Putamen (tissue), 1 donor: Measurements from ENCODE around the gene METTL27.
"Not testable (repeated sequence)": the region's sequence is repeated elsewhere in the genome, so short reads cannot be mapped to it uniquely, and the experiment has no call there.

ENCODE experiments used
- DNase-seq: peaks from one replicate; pipeline ENCODE4 v3.0.0-alpha.2; 2016; ENCODE audit warnings: low spot score

The METTL27 gene

GRCh38 chr7:73838642-73839041, 3.7 kb downstream of the METTL27 start:
- DNase-seq, result no peak

DNA sequence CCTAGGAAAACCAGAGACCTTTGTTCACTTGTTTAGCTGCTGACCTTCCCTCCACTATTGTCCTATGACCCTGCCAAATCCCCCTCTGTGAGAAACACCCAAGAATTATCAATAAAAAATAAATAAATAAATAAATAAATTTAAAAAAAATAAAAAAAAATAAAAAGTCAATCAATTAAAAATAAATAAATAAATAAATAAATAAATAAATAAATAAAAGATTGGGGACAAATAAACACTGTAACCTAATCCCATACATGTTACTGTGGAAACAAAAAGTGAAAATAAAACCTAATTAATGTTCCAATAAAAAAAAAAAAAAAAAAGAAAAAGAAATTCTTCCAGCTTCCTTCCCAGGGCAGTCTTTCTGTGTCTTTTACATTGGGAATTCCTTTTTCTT, 5.1 kb downstream of the METTL27 start:
- DNase-seq, result not testable (repeated sequence)

DNA sequence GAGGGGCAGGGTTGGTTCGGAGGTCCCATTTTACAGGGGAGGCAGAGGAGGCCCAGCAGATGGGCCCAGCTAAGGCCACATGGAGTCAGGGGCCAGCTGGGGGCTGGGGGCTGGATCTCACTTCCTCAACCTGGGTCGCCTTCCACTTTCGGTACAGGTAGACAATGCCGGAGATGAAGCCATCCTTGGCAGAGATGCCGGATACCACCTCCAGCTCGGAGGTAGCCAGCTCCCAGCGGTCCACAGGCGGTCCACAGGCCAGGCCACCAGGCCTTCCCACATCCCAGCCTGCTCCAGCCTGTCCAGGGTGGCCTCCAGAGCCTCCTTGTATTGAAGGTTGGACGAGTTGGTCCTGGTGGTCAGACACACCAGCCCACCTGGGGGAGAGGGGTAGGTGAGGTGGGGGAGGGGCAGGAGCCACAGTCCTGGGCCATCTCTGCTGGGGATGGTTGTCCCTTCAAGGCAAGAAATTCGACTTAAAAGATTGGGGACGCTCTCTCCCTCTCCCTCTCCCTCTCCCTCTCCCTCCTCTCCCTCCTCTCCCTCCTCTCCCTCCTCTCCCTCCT, 7.6 kb downstream of the METTL27 start:
- DNase-seq, result no peak

GRCh38 chr7:73833251-73833919, 8.9 kb downstream of the METTL27 start:
- no peak for DNase-seq

DNA sequence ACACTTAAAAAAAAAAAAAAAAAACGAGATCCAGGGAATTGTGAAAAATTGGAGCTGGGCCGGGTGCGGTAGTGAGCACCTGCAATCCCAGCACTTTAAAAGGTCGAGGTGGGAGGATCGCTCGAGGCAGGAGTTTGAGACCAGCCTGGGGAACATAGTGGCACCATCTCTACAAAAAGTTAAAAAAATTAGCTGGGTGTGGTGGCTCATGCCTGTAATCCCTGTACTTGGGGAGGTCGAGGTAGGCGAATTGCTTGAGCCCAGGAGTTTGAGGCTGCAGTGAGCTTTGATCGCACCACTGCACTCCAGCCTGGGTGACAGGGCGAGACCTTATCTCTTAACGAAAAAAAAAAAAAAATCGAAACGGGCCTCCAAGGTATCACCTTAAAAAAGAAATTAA, 9.5 kb downstream of the METTL27 start:
- DNase-seq, result no peak

GRCh38 chr7:73831834-73832651, 10.3 kb downstream of the METTL27 start:
- DNase-seq, result no peak

GRCh38 chr7:73831584-73831833, 10.8 kb downstream of the METTL27 start:
- no peak for DNase-seq

GRCh38 chr7:73830681-73831583, 11.4 kb downstream of the METTL27 start, which contains the start of gene CLDN4:
Gene CLDN4 (plus strand): TSS chr7:73830996. CDS start chr7:73831202, 206 bp downstream.
- DNase-seq, result no peak

DNA sequence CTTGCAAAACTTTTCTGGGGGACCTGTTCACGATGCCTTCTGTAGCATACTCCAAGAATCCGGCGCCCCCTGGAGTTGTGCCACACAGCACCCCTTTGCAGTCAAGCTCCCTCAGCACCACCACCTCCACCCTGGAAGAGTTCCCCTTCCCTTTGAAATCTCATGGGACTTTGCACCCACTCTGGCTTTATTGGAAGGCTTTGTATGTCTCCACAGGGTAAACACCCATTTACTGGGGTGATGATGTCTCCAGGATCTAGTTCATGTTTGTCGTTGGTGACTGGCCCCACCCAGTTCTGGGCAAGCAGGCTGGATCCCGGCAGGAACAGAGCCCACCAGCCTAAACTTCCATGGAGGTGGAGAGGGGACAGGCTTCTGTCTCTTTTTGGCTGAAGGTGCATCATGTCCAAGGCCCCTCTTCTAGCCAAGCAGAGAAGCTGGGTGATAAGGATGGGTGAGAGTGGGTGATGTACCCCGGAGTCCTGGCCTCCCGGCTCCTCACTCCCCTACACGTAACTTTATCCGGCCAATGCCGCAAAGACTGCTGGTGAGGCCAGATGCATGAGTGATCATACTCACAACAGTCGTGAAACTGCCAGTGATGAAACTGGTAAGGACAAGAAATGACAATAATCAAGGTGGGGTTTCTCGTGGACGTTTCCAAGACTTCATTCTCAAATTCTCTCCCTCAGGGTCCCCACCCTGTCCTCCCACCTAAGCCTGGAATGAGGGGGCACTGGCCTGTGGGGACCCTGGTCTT, 12.2 kb downstream of the METTL27 start:
- no peak for DNase-seq

- no peak for DNase-seq
These were observed 12.8 kb downstream of the METTL27 start for GRCh38 chr7:73829505-73829904.

GRCh38 chr7:73828972-73829371, 13.3 kb downstream of the METTL27 start:
- DNase-seq, result no peak

GRCh38 chr7:73828107-73828803, 14.1 kb downstream of the METTL27 start:
- DNase-seq, result no peak

GRCh38 chr7:73827567-73828106, 14.7 kb downstream of the METTL27 start:
- DNase-seq, result no peak

DNA sequence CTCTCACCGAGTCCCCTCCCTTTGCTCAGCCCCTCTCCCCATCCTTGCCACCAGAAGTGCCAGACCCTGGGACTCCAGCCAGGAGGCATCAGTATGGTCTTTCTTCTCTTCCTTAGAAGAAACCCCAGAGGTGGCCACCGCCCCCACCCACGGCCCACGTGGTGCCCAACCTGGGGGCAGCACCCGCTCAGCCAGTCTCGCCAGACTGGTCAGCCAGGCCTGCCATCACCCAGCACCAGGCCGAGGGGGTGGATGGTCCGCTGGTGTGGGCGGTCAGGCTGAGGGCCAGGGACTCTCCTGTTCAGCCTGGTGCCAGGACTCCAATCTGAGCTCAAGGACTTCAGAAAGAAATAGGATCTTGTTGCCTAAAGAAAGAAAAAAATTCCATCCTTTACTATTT, 17.3 kb downstream of the METTL27 start:
- no peak for DNase-seq

DNA sequence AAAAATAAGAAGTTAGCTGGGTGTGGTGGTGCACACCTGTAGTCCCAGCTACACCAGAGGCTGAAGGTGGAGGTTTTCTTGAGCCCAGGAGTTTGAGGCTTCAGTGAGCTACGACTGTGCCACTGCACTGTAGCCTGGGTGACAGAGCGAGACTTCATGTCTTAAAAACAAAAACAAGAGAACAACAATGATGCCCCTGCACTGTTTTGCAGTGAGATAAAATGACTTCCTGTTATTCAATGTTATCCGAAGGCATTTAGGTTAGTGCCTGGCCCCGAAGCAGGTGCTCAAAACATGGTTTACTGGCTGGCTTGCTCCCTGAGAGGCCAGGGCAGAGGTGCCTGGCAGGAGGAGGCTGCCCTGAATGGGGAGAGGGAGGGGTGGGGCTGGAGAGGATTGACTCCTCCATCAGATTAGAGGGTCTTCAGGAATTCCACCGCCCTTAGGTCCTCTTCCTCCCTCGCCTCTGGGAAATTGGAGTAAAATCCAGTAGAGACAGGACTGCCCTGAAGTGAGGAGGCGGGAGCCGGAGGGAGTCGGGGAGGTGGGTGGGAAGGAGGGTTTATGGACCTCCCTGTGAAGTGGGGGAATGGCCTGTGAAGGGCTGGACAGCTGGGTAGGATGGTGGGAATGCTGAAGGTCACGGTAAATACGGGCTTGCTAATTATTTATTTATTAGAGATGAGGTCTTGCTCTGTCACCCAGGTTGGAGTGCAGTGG, 18.3 kb downstream of the METTL27 start:
- DNase-seq, result no peak

GRCh38 chr7:73823257-73823656, 19.1 kb downstream of the METTL27 start:
- DNase-seq, result no peak

- no peak for DNase-seq
These were observed 19.8 kb downstream of the METTL27 start for GRCh38 chr7:73822319-73823173.

GRCh38 chr7:73821597-73822285, 20.6 kb downstream of the METTL27 start:
- not testable (repeated sequence) for DNase-seq
